Hepatocyte (in vitro differentiated cells): ENCODE measurements around the gene MBD5. TPM values are rescaled to one million over a fixed set of nuclear protein-coding genes. Genes with fewer than 3 reads are reported as not detected.
"Not testable (repeated sequence)": the region's sequence is repeated elsewhere in the genome, so short reads cannot be mapped to it uniquely, and the experiment has no call there.

Experiments
- DNase-seq: peaks from one replicate; pipeline ENCODE4 v3.0.0-alpha.2; 2016; ENCODE audit warnings: low spot score
- H2AFZ ChIP-seq: fragments of 200-600 bp; sonication (generic); 2 replicates; pipeline ENCODE4 v1.6.0; 2016; ENCODE audit warnings: antibody characterized with exemption, mild to moderate bottlenecking
- H3K27ac ChIP-seq: fragments of 200-600 bp; sonication (generic); 2 replicates; pipeline ENCODE4 v1.5.1; 2016; ENCODE audit warnings: mild to moderate bottlenecking
- H3K27me3 ChIP-seq: fragments of 200-600 bp; sonication (generic); 2 replicates; pipeline ENCODE4 v1.6.1; 2016
- H3K36me3 ChIP-seq: fragments of 200-600 bp; sonication (generic); replicated peaks from 2 replicates; pipeline ENCODE4 v1.5.1; 2016; ENCODE audit warnings: low read depth; ENCODE audit not compliant: insufficient read depth
- H3K4me1 ChIP-seq: fragments of 200-600 bp; sonication (generic); 2 replicates; pipeline ENCODE4 v1.5.1; 2016; ENCODE audit warnings: mild to moderate bottlenecking, moderate library complexity; ENCODE audit not compliant: insufficient read depth
- H3K4me2 ChIP-seq: fragments of 200-600 bp; sonication (generic); 2 replicates; pipeline ENCODE4 v1.6.0; 2016
- H3K4me3 ChIP-seq: fragments of 200-600 bp; sonication (generic); 2 replicates; pipeline ENCODE4 v1.5.1; 2016; ENCODE audit warnings: mild to moderate bottlenecking
- H3K79me2 ChIP-seq: fragments of 200-600 bp; sonication (generic); 2 replicates; pipeline ENCODE4 v1.6.0; 2017; ENCODE audit warnings: mild to moderate bottlenecking
- H3K9me2 ChIP-seq: fragments of 200-600 bp; sonication (generic); replicated peaks from 2 replicates; pipeline ENCODE4 v1.6.0; 2017; ENCODE audit warnings: mild to moderate bottlenecking; ENCODE audit not compliant: insufficient read depth
- H3K9me3 ChIP-seq: fragments of 200-600 bp; sonication (generic); 2 replicates; pipeline ENCODE4 v1.5.1; 2016; ENCODE audit warnings: low read depth, mild to moderate bottlenecking
- H4K20me1 ChIP-seq: fragments of 200-600 bp; sonication (generic); 2 replicates; pipeline ENCODE4 v1.6.0; 2016; ENCODE audit warnings: mild to moderate bottlenecking; ENCODE audit not compliant: insufficient read depth, poor library complexity, severe bottlenecking
- EZH2 ChIP-seq: fragments of 200-600 bp; sonication (generic); IDR thresholded peaks from 2 replicates; pipeline ENCODE4 v1.6.1; 2016; ENCODE audit warnings: antibody characterized with exemption, mild to moderate bottlenecking, borderline replicate concordance
- EZH2phosphoT487 ChIP-seq: fragments of 200-600 bp; sonication (generic); IDR thresholded peaks from one replicate; pipeline ENCODE4 v1.6.1; 2018; ENCODE audit warnings: antibody characterized with exemption, mild to moderate bottlenecking, low read depth, moderate library complexity; ENCODE audit not compliant: unreplicated experiment, severe bottlenecking
- WGBS: methylation state at CpG from one replicate; pipeline ENCODE4 v1.1.6; 2016; ENCODE audit warnings: low lambda C conversion rate; ENCODE audit errors: missing lambda C conversion rate; 5-methylcytosine and 5-hydroxymethylcytosine counted together
- polyA plus RNA-seq: library from polyadenylated mRNA; unstranded; fragments of >200 nt; fragmentation: Nextera tagmentation; extraction: Ambion mirVana; gene quantifications from 2 replicates; pipeline ENCODE4 v1.2.1, GENCODE V29; 2016
- total RNA-seq: library from RNA; depleted of rRNA; stranded (reverse); fragments of >200 nt; gene quantifications from 2 replicates; pipeline ENCODE4 v1.2.3, GENCODE V29; 2014
- TF ChIP-seq, protein P1 (sequence below): fragments of 200-600 bp; sonication (generic); IDR thresholded peaks from 2 replicates; pipeline ENCODE4 v1.5.1; 2016; ENCODE audit warnings: antibody characterized with exemption, mild to moderate bottlenecking; ENCODE audit not compliant: poor library complexity

Gene MBD5
- total and polyA plus RNA-seq, 2 experiments from 2014 or later = 20.9 to 36.2 TPM

DNA sequence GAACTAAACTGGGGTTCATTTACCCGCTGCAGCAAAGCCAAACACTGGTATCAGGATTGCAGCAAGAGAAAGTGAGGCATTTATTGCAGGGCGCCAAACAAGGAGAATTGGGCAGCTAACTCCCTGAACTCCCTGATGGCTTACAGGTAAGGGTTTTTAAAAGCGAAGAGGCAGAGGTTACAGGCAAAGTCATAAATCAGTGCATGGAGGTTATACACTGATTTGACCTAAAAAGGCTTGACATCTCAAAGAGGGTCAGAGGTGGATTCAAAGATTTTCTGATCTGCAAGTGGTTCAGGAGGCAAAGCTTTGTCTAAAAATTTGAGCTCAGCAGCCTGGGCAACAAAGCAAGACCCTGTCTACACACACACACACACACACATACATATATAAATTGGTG, 520.9 kb downstream of the MBD5 start:
- Histone ChIP-seq H3K4me2 (no peak overlapping the region), H3K79me2 (no peaks in the 10 kb centered on the region), H3K4me3 (no peak overlapping the region), H3K4me1 (no peaks in the 10 kb centered on the region), H3K27me3 (no peaks in the 10 kb centered on the region), H4K20me1 (no peaks in the 10 kb centered on the region), H2AFZ (no peak overlapping the region), H3K9me3 (no peaks in the 10 kb centered on the region), H3K9me2 (no peaks in the 10 kb centered on the region), H3K36me3 (no peaks in the 10 kb centered on the region), H3K27ac (no peak overlapping the region)
- no peak for DNase-seq
- TF ChIP-seq EZH2 = no peak
- no peak for TF ChIP-seq EZH2phosphoT487
- TF ChIP-seq, protein P1, sequence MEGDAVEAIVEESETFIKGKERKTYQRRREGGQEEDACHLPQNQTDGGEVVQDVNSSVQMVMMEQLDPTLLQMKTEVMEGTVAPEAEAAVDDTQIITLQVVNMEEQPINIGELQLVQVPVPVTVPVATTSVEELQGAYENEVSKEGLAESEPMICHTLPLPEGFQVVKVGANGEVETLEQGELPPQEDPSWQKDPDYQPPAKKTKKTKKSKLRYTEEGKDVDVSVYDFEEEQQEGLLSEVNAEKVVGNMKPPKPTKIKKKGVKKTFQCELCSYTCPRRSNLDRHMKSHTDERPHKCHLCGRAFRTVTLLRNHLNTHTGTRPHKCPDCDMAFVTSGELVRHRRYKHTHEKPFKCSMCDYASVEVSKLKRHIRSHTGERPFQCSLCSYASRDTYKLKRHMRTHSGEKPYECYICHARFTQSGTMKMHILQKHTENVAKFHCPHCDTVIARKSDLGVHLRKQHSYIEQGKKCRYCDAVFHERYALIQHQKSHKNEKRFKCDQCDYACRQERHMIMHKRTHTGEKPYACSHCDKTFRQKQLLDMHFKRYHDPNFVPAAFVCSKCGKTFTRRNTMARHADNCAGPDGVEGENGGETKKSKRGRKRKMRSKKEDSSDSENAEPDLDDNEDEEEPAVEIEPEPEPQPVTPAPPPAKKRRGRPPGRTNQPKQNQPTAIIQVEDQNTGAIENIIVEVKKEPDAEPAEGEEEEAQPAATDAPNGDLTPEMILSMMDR = no peak
- WGBS = 84% methylated on average over 3 of the region's 3 CpGs

DNA sequence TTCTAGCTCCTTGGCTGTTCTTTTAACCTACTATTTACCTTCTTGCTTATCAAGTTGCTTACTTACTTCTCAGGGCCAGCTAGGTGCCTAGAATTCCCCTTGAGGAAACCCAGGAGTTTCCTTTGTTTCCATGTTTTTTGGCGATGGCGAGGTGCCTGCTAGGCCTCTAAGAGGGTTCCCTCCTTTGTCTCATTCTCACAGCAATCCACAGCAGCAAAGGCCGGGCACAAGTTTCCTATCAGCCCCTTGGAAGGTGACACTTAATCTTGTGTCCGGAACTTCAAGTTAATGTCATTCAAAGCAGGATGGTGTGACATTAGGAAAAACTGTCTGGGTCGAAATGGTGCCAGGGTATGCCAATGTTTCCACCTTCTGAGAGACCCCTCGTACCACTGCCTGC, 521.7 kb downstream of the MBD5 start:
- H3K27ac ChIP-seq = no peak overlapping the region
- H3K27me3 ChIP-seq = no peaks in the 10 kb centered on the region
- H2AFZ ChIP-seq = no peak overlapping the region
- no peaks in the 10 kb centered on the region for H3K9me2 ChIP-seq
- no peaks in the 10 kb centered on the region for H3K4me1 ChIP-seq
- H3K4me2 ChIP-seq = no peak overlapping the region
- DNase-seq = no peak
- H3K9me3 ChIP-seq = no peaks in the 10 kb centered on the region
- WGBS = 81% methylated on average over 6 of the region's 6 CpGs
- TF ChIP-seq EZH2 (no peak), EZH2phosphoT487 (no peak)
- TF ChIP-seq, protein P1 = no peak
- H3K79me2 ChIP-seq = no peaks in the 10 kb centered on the region
- no peak overlapping the region for H3K4me3 ChIP-seq
- H3K36me3 ChIP-seq = no peaks in the 10 kb centered on the region
- no peaks in the 10 kb centered on the region for H4K20me1 ChIP-seq

DNA sequence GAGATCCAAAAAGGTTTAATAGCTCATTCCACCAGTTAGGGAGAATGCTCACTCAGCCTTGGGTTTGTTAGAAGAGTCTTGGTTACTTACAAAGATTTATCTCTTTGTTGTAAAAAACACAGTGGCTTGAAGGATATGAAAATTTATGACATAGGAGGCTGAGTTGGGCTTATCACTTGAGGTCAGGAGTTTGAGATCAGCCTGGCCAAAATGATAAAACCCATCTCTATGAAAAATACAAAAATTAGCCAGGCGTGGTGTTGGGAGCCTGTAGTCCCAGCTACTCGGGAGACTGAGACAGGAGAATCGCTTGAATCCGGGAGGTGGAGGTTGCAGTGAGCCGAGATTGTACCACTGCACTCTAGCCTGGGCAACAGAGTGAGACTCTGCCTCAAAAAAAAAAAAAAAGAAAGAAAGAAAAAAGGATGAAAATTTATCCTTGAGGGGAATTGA, 522.2 kb downstream of the MBD5 start:
- H3K27me3 ChIP-seq, H3K27ac ChIP-seq, DNase-seq, H3K9me3 ChIP-seq, H3K79me2 ChIP-seq, H3K4me3 ChIP-seq, H4K20me1 ChIP-seq, H3K9me2 ChIP-seq, H3K36me3 ChIP-seq, H3K4me1 ChIP-seq, H3K4me2 ChIP-seq, H2AFZ ChIP-seq: not testable (repeated sequence)
- WGBS = 92% methylated on average over 5 of the region's 5 CpGs

DNA sequence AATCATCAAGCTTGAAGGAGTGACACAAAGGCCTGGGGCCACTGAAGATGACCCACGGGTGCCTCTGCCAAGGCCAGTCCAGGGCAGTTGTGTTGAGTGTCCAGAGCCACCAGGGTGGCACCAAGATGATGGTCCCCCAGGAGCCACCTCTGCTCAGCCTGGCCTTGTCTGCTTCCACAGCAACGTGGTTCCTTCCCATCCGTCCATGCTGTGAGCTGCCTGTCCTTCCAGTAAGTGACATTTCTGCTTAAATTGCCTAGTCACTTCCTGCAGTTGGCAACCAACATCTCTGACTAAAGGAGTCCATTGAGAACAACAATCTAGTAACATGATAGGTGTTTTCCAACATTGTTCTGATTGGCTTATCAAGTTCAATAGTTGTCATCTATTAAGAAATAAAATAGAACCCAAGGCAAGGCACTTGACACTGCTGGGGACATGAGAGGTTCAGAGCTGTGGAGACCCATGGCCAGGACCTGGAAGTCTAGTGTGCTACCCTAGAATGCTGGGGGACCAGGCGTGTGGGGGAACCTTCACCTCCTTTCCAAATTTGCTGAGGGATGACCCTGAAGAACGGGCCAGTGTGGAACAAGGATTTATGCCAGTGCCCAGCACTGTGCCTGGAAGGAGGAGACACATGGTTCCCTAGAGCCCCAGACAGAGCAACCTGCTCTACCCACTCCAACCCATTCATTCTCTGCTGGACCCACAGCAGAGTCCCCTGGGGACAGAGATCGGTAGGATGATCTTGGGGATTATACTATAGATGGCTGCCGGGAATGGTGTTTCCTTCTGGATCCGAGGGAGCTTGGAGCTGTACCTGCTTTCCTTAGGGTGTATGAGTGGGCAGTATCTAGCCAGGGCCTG, 524.7 kb downstream of the MBD5 start:
- Histone ChIP-seq H3K9me2 (no peaks in the 10 kb centered on the region), H3K79me2 (no peaks in the 10 kb centered on the region), H2AFZ (no peak overlapping the region), H3K27me3 (no peaks in the 10 kb centered on the region), H3K4me1 (no peaks in the 10 kb centered on the region), H3K27ac (no peak overlapping the region), H3K4me2 (no peak overlapping the region), H3K9me3 (no peaks in the 10 kb centered on the region), H3K36me3 (no peaks in the 10 kb centered on the region), H3K4me3 (no peak overlapping the region), H4K20me1 (no peaks in the 10 kb centered on the region)
- DNase-seq = no peak
- 93% methylated on average over 8 of the region's 8 CpGs for WGBS
- TF ChIP-seq, protein P1 = no peak
- TF ChIP-seq EZH2phosphoT487 = no peak
